ENCODE data around the gene ADGRF1. TPM values are rescaled to one million over a fixed set of nuclear protein-coding genes. Genes with fewer than 3 reads are reported as not detected.

Gene ADGRF1
- polyA plus RNA-seq, 1 of the 3 experiments (the other 2 are of a cell fraction), result not detected

GRCh38 chr6:46953921-46954320 is 88.2 kb downstream of the ADGRF1 start (continued):
- TF ChIP-seq IRF3 (IDR thresholded peaks at IDR 0.05; ENCODE audit: low read depth, low read length), result no peak

GRCh38 chr6:46949632-46950280 is 92.4 kb downstream of the ADGRF1 start:
- peaks cover 27% of the 10 kb centered on the region for H3K27me3 ChIP-seq (ENCODE audit: insufficient read depth)
- no peaks in the 10 kb centered on the region for H3K9me3 ChIP-seq
- H3K27ac ChIP-seq (ENCODE audit: low read depth in 2 of 2, low read length in 1 of 2), result no peak overlapping the region
- WGBS (ENCODE audit: low lambda C conversion rate), result 7% methylated on average over 8 of the region's 8 CpGs
- no peaks in the 10 kb centered on the region for H3K9me2 ChIP-seq
- DNase-seq, result no peak
- H2AFZ ChIP-seq (ENCODE audit: low read depth), result no peak overlapping the region
- no peak overlapping the region for H3K4me3 ChIP-seq (ENCODE audit: low read depth in 2 of 2, low read length in 1 of 2)
- ChIA-PET POLR2A (no interaction called here), CTCF (no interaction called here)
- peaks cover 0 to 5% of the 10 kb centered on the region in 2 experiments; a peak in 1 of 4 replicates for H3K4me1 ChIP-seq (ENCODE audit: control insufficient read depth in 1 of 2, insufficient read depth in 2 of 2, low read depth in 1 of 2, low read length in 1 of 2)
- H3K9ac ChIP-seq, result no peak overlapping the region
- H3K36me3 ChIP-seq (replicated peaks in 1 of 2; ENCODE audit: control insufficient read depth in 1 of 2, insufficient read depth in 2 of 2, low read length in 1 of 2), result no peaks in the 10 kb centered on the region
- TF ChIP-seq USF2 (IDR thresholded peaks at IDR 0.05; ENCODE audit: borderline replicate concordance, low read depth, low read length), result no peak
- TF ChIP-seq MAX (IDR thresholded peaks at IDR 0.05; ENCODE audit: low read depth), result no peak
- no peak for TF ChIP-seq EZH2phosphoT487 (IDR thresholded peaks at IDR 0.05; ENCODE audit: borderline replicate concordance, low read depth)
- TF ChIP-seq RAD21 (IDR thresholded peaks at IDR 0.05; ENCODE audit: low read length), result no peak
- TF ChIP-seq SIN3A (IDR thresholded peaks at IDR 0.05; ENCODE audit: borderline replicate concordance, low read depth, low read length), result no peak
- no peak for TF ChIP-seq POLR2AphosphoS5 (IDR thresholded peaks at IDR 0.05; ENCODE audit: low read depth, low read length)
- TF ChIP-seq GABPA (IDR thresholded peaks at IDR 0.05; ENCODE audit: low read depth), result no peak
- TF ChIP-seq CTCF (IDR thresholded peaks at IDR 0.05), result no peak
- TF ChIP-seq NFIC (IDR thresholded peaks at IDR 0.05; ENCODE audit: borderline replicate concordance), result no peak
- no peak for TF ChIP-seq MXI1 (IDR thresholded peaks at IDR 0.05; ENCODE audit: low read depth, low read length)
- no peak for TF ChIP-seq NRF1 (IDR thresholded peaks at IDR 0.05; ENCODE audit: low read depth, low read length)
- no peak for TF ChIP-seq CHD2 (IDR thresholded peaks at IDR 0.05; ENCODE audit: low read length, partially characterized antibody)
- no peak for TF ChIP-seq GATA2 (CRISPR knock-in tag; IDR thresholded peaks at IDR 0.05)
- TF ChIP-seq REST (IDR thresholded peaks at IDR 0.05; ENCODE audit: low read depth, low read length), result no peak
- TF ChIP-seq YY1 (IDR thresholded peaks at IDR 0.05; ENCODE audit: low read depth), result no peak
- no peak for TF ChIP-seq IRF3 (IDR thresholded peaks at IDR 0.05; ENCODE audit: low read depth, low read length)
- TF ChIP-seq FOXM1 (IDR thresholded peaks at IDR 0.05; ENCODE audit: low read depth), result no peak
- H4K20me1 ChIP-seq (ENCODE audit: insufficient read depth), result no peaks in the 10 kb centered on the region
- no peaks in the 10 kb centered on the region for H3K79me2 ChIP-seq (ENCODE audit: insufficient read depth)
- no peak overlapping the region for H3K4me2 ChIP-seq
- no peaks in the 10 kb centered on the region for H3F3A ChIP-seq (replicated peaks; ENCODE audit: insufficient read depth)
